ENCODE results near the gene TMEM186.
"Not testable (repeated sequence)": the region's sequence is repeated elsewhere in the genome, so short reads cannot be mapped to it uniquely, and the experiment has no call there.

The TMEM186 gene

GRCh38 chr16:8768283-8768682 lies 29.2 kb downstream of the TMEM186 start:
- DNase-seq = no peak

- no peak for DNase-seq
Observed at GRCh38 chr16:8767176-8767575, 30.3 kb downstream of the TMEM186 start.

GRCh38 chr16:8764525-8765250 lies 32.8 kb downstream of the TMEM186 start:
- DNase-seq = no peak

- no peak for DNase-seq
Observed at GRCh38 chr16:8763899-8764298, 33.5 kb downstream of the TMEM186 start.

GRCh38 chr16:8763083-8763482 lies 34.4 kb downstream of the TMEM186 start:
- no peak for DNase-seq

- no peak for DNase-seq
Observed at GRCh38 chr16:8762254-8762653, 35.2 kb downstream of the TMEM186 start.

- DNase-seq = no peak
Observed at GRCh38 chr16:8761078-8761477, 36.4 kb downstream of the TMEM186 start.

GRCh38 chr16:8760021-8760420 lies 37.4 kb downstream of the TMEM186 start:
- DNase-seq = no peak

- no peak for DNase-seq
Observed at GRCh38 chr16:8758022-8758421, 39.4 kb downstream of the TMEM186 start.

GRCh38 chr16:8756755-8757154 lies 40.7 kb downstream of the TMEM186 start:
- peak in 1 of 2 experiments; percentile 19 for DNase-seq

GRCh38 chr16:8753416-8754054 lies 43.9 kb downstream of the TMEM186 start:
- DNase-seq = no peak

GRCh38 chr16:8752706-8753105 lies 44.7 kb downstream of the TMEM186 start:
- no peak for DNase-seq

- DNase-seq = no peak
Observed at GRCh38 chr16:8751481-8752311, 45.7 kb downstream of the TMEM186 start.

GRCh38 chr16:8748944-8749343 lies 48.5 kb downstream of the TMEM186 start:
- DNase-seq = not testable (repeated sequence)

Data from SHP77 (cell line).